ENCODE measurements around the gene COL4A6. TPM values are rescaled to one million over a fixed set of nuclear protein-coding genes. Genes with fewer than 3 reads are reported as not detected.

The COL4A6 gene
- total RNA-seq, 1 donor from 2014 or later: not detected

DNA sequence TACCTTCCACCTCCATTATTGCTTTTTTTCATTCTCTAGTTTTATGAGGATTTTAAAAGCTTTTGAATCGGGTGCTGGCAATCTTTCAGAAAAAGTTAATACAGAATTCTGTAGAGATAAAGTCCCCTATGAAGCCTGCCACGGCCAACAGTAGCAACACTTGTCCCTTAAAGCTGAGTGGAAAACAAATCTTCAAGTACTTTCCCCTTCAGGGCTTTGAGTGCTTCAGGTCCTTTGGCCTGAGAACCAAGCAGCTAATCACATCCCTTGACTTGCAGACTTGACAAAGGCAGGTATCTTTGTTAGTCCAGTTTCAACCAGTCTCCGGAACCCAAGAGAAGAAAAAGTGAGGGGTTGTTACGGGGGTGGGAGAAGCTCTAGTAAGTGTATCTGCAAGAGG is 202.2 kb downstream of the COL4A6 start:
- no peak for DNase-seq (ENCODE audit: low spot score)
- Mint-ChIP-seq H3K27me3 (ENCODE audit: insufficient read depth) (peaks cover 2% of the 10 kb centered on the region), H3K4me1 (ENCODE audit: low read depth) (no peaks in the 10 kb centered on the region)

DNA sequence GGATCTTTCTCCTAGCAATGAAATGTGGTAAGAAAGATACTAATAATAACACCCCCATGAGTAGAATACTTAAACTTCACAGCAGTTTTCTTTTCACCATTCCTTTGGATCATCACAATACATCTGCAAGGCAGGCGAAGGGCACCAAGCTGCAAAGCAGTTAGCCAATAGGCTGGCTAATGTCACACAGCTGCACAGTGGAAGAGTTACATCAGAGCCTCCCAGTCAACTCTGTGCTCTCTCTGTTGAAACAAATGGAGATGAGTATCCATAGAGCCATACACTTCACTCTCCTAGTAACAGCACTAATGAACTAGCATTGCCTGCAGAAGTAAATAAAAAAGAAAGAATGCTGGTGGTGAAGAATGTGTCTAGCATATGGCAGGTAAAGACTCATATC is 207.6 kb downstream of the COL4A6 start:
- Mint-ChIP-seq H3K4me1 (ENCODE audit: low read depth) (no peaks in the 10 kb centered on the region), H3K27me3 (ENCODE audit: insufficient read depth) (peaks cover 6% of the 10 kb centered on the region), H3K36me3 (ENCODE audit: low read depth) (no peaks in the 10 kb centered on the region), H3K27ac (no peak overlapping the region), H3K9me3 (no peaks in the 10 kb centered on the region), H3K4me3 (no peak overlapping the region)
- no peak for DNase-seq (ENCODE audit: low spot score)
- intact Hi-C loops (cut with micrococcal nuclease): no loop called here

More for the DNA sequence above, 202.2 kb downstream of the COL4A6 start:
- Mint-ChIP-seq H3K4me3 (no peak overlapping the region), H3K9me3 (no peaks in the 10 kb centered on the region), H3K27ac (no peak overlapping the region), H3K36me3 (ENCODE audit: low read depth) (no peaks in the 10 kb centered on the region)
- intact Hi-C loops (cut with micrococcal nuclease): no loop called here

DNA sequence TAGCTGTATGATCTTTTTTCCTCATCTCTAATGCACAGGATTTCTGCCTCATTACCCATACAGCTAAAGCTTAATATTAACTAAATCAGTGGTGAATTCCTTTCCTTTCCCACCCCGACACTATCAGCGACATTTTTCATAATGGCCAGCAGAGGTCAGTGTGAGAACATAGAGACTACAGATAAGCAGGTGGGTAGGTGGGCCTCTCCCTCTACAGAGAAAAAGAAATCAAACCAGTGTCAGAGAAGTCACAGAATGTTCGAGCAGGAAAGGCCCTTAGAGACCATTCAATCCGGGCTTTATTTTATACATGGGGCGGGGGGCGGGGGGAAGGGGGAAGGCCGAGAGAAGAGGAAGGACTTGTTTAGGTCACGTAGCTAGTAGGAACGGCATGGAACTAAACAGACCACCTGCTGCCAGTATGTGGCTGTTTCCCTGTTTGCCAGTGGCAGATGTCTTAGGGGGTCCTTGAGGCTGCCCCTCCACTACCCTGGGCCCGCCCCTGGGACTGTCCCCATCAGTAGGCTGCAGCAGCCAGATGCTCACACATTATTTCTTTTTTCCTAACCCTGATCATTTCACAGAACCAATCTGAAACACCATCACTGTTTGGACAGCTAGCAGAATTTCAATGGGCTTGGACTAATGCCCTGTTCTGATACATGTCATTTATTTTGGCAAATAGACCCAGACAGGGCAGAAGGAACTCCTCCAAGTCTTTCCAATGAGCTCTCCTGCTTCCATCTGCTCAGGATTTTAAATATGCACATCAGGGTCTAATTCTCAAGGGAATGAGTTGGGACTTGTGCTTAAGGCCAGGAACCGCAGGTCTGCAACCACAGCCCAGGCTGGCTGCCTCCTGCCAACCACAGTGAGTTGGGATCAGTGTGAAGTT is 213.2 kb downstream of the COL4A6 start:
- DNase-seq (ENCODE audit: low spot score): no peak
- no peaks in the 10 kb centered on the region for H3K4me1 Mint-ChIP-seq (ENCODE audit: low read depth)
- H3K36me3 Mint-ChIP-seq (ENCODE audit: low read depth): no peaks in the 10 kb centered on the region
- intact Hi-C loops (cut with micrococcal nuclease): no loop called here
- H3K9me3 Mint-ChIP-seq: no peaks in the 10 kb centered on the region
- H3K27me3 Mint-ChIP-seq (ENCODE audit: insufficient read depth): peaks cover 3% of the 10 kb centered on the region
- no peak overlapping the region for H3K4me3 Mint-ChIP-seq
- no peak overlapping the region for H3K27ac Mint-ChIP-seq

DNA sequence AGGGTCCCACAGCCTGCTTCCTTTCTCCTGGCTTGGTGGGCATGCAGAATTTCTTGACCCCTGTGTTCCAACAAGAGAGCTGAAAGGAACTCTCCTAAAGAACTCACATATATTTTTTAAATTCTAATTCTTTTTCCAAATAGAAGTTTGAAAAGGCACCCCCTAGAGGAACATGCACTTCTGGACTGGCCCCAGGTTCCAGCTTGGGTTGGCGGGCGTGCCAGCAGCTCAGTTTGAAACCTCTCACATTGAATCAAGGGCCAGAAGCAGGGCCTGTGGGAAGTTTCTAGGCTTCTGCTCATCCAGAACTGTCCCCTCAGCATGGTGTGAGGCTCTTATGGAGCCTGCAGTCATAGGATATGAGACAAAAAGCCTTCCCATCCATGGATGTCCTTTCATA is 214.0 kb downstream of the COL4A6 start:
- H3K4me3 Mint-ChIP-seq: no peak overlapping the region
- H3K27ac Mint-ChIP-seq: no peak overlapping the region
- no peak for DNase-seq (ENCODE audit: low spot score)
- intact Hi-C loops (cut with micrococcal nuclease): no loop called here
- H3K36me3 Mint-ChIP-seq (ENCODE audit: low read depth): no peaks in the 10 kb centered on the region
- no peaks in the 10 kb centered on the region for H3K4me1 Mint-ChIP-seq (ENCODE audit: low read depth)
- H3K9me3 Mint-ChIP-seq: no peaks in the 10 kb centered on the region
- H3K27me3 Mint-ChIP-seq (ENCODE audit: insufficient read depth): peaks cover 1% of the 10 kb centered on the region

DNA sequence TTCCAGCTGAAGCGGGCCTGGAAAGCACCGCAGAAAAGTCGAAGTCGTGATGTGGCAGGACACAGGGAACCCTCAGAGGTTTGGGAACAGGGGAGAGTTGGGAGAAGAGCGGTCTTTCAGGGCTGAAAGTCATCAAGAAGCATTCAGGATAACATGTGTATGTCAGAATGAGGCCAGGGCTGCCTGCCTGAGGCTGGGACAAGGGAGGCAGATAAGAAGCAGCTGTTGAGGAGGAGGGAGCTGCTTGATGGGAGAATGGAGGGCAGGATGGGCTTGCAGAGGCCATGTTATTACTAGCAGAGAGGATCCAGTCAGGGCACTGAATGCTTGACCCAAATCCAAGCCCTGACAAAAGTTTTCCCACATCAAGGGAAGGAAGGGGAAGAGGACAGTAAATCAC is 214.6 kb downstream of the COL4A6 start:
- Mint-ChIP-seq H3K36me3 (ENCODE audit: low read depth) (no peaks in the 10 kb centered on the region), H3K4me1 (ENCODE audit: low read depth) (no peaks in the 10 kb centered on the region), H3K27ac (no peak overlapping the region), H3K9me3 (no peaks in the 10 kb centered on the region), H3K27me3 (ENCODE audit: insufficient read depth) (no peaks in the 10 kb centered on the region), H3K4me3 (no peak overlapping the region)
- no peak for DNase-seq (ENCODE audit: low spot score)
- intact Hi-C loops (cut with micrococcal nuclease): no loop called here

DNA sequence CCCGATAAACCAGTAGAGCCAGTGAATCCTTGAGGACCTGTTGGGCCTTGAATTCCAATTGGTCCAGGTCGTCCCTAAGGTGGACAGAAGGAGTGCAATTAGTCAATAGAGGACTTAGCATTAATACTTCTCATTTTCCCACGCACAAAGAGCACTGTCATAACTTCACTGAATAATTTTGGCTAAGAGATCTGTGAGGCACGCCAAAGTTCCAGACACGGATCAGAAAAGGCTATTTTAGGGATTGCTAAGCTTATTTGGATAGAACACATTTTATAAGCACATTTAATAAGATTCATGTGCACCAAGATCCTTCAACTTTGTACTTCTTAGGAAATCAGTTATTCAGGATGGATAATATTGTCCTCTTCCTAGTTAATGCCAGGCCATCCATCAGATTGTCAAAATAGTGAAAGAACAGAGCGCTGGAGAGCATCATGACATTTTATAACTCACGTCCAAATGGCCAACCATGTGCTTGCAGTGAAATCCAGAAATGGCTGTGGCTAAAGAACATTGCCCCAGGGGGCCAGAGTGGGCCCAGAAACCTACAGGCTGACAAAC is 216.8 kb downstream of the COL4A6 start:
- intact Hi-C loops (cut with micrococcal nuclease): no loop called here
- Mint-ChIP-seq H3K27ac (no peak overlapping the region), H3K36me3 (ENCODE audit: low read depth) (no peaks in the 10 kb centered on the region), H3K27me3 (ENCODE audit: insufficient read depth) (peaks cover 1% of the 10 kb centered on the region), H3K9me3 (no peaks in the 10 kb centered on the region), H3K4me3 (no peak overlapping the region), H3K4me1 (ENCODE audit: low read depth) (no peaks in the 10 kb centered on the region)
- no peak for DNase-seq (ENCODE audit: low spot score)

DNA sequence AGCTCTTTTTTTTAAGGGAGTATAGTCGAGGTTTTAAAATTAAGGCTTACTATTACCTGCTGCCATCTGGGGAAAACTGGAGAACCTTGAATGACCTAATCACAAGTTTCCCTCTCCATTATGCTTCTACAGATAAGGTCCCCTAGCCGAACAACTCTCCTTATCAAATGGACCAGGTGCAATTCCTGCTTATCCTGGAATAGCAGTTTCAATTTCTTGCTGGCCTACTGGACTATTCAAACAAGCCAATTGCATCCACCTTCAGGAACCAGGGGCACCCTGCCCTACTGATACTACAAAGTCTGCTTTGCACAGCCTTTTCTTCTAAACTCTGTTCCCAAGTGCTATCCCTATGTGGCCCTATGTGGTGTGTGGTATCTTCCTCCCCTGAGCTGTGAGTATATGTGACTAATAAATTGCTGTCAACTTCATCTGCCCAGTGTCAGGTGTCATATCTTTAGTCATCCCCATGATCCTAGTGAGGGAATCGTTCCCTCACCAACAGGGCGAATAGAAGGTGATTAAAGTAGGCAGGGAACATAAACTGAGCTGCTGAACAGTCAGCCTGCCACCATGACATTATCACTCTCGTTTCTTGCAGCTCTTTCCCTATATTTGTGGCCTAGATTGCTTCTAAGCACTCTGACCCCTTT is 218.1 kb downstream of the COL4A6 start:
- Mint-ChIP-seq H3K4me3 (no peak overlapping the region), H3K9me3 (no peaks in the 10 kb centered on the region), H3K36me3 (ENCODE audit: low read depth) (no peaks in the 10 kb centered on the region), H3K4me1 (ENCODE audit: low read depth) (no peaks in the 10 kb centered on the region), H3K27ac (no peak overlapping the region), H3K27me3 (ENCODE audit: insufficient read depth) (peaks cover 1% of the 10 kb centered on the region)
- intact Hi-C loops (cut with micrococcal nuclease): no loop called here
- DNase-seq (ENCODE audit: low spot score): no peak

DNA sequence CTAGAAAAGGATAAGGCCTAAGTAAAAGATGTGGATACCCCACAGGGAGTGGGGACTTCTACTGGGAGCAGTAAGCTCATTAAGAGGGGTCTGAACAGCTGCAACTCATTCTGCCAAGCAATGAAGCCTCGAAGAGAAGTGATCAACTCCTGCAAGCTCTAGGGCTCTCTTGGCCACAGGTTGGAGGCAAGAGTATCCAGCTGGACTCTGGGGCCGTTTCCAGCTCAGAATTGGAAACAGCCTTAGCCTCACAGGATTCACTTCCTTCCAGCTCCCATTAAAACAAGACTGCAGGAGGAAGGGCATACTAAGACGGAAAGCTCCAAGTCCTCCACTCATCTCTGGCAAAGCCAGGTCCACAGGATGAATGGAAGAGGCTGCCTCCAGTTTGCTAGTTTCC is 220.3 kb downstream of the COL4A6 start:
- no peak overlapping the region for H3K4me3 Mint-ChIP-seq
- H3K9me3 Mint-ChIP-seq: no peaks in the 10 kb centered on the region
- intact Hi-C loops (cut with micrococcal nuclease): no loop called here
- no peaks in the 10 kb centered on the region for H3K36me3 Mint-ChIP-seq (ENCODE audit: low read depth)
- no peak for DNase-seq (ENCODE audit: low spot score)
- H3K27ac Mint-ChIP-seq: no peak overlapping the region
- no peaks in the 10 kb centered on the region for H3K4me1 Mint-ChIP-seq (ENCODE audit: low read depth)
- H3K27me3 Mint-ChIP-seq (ENCODE audit: insufficient read depth): peaks cover 1% of the 10 kb centered on the region

DNA sequence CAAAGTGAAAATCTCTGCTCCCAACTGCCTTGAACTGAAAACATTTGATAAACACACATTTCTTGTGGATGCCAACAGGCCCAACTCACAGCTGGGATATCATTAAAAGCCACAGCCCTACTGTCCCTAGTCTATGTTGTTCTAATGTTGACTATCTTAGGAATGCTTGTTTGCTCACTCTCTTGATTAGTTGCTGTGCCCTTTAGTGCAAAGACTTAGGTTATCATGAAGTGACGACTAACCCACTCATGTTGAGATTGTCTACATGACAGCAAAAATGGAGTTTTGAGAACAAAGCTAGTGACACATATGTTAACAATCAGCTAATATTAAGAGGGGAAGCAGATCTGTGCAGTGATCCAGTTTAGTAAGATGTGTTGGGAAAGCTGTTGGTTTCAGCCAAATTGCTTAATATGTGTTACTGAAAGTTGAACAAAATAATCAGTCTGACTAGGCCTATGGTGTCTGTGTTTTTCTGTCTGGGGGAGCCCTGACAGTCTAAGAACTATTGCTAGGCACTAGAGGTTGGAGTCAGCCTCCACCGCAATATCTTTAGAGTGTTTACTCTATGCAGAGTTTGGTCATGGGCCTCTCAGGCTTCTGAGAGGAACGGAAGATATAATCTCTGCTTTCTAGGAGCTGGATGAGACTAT is 221.2 kb downstream of the COL4A6 start:
- Mint-ChIP-seq H3K27me3 (ENCODE audit: insufficient read depth) (peaks cover 1% of the 10 kb centered on the region), H3K27ac (no peak overlapping the region), H3K4me1 (ENCODE audit: low read depth) (no peaks in the 10 kb centered on the region), H3K9me3 (no peaks in the 10 kb centered on the region), H3K36me3 (ENCODE audit: low read depth) (no peaks in the 10 kb centered on the region), H3K4me3 (no peak overlapping the region)
- DNase-seq (ENCODE audit: low spot score): no peak
- intact Hi-C loops (cut with micrococcal nuclease): no loop called here

DNA sequence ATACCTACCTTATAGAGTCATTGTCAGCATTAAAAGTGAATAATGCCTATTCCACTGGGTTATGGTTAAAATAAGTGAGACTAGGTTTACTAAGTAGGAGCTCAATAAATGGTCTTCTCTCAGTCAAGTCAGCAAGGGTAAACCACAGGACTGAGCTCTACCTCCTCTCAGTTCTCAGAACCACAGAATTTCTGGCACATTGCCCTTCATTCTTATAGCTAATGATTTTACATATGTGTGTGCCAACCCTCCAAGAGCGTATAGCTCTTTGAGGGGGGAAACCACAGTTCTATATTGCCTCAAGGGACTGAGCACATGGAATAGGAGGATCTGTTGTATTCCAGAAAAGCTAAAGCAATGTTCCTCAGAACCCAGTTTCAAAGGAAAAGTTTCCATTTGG is 221.8 kb downstream of the COL4A6 start:
- H3K9me3 Mint-ChIP-seq: no peaks in the 10 kb centered on the region
- no peak overlapping the region for H3K27ac Mint-ChIP-seq
- H3K4me3 Mint-ChIP-seq: no peak overlapping the region
- no peak for DNase-seq (ENCODE audit: low spot score)
- intact Hi-C loops (cut with micrococcal nuclease): no loop called here
- peaks cover 1% of the 10 kb centered on the region for H3K27me3 Mint-ChIP-seq (ENCODE audit: insufficient read depth)
- H3K4me1 Mint-ChIP-seq (ENCODE audit: low read depth): no peaks in the 10 kb centered on the region
- H3K36me3 Mint-ChIP-seq (ENCODE audit: low read depth): no peaks in the 10 kb centered on the region

DNA sequence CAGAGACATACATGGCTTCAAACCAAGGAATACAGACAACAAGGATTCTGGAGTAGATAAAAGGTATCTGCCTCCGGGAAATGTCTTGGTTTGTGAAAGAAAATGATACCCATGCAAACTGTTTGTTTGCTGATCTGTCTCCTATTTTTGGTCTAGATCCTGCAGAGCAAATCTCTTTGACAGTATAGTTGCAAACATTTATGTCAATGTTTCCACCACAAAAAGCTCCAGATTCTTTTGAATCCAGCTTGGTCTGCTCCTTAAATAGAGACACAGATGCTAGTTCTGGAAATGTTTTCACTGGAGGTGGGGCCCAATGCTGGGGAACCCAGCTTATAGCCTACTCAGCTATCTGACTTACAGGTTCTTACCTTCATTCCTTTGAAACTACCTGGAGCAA is 226.9 kb downstream of the COL4A6 start:
- no peaks in the 10 kb centered on the region for H3K4me1 Mint-ChIP-seq (ENCODE audit: low read depth)
- no peaks in the 10 kb centered on the region for H3K36me3 Mint-ChIP-seq (ENCODE audit: low read depth)
- no peaks in the 10 kb centered on the region for H3K27me3 Mint-ChIP-seq (ENCODE audit: insufficient read depth)
- H3K27ac Mint-ChIP-seq: no peak overlapping the region
- no peak overlapping the region for H3K4me3 Mint-ChIP-seq
- no peak for DNase-seq (ENCODE audit: low spot score)
- no peaks in the 10 kb centered on the region for H3K9me3 Mint-ChIP-seq
- intact Hi-C loops (cut with micrococcal nuclease): no loop called here

DNA sequence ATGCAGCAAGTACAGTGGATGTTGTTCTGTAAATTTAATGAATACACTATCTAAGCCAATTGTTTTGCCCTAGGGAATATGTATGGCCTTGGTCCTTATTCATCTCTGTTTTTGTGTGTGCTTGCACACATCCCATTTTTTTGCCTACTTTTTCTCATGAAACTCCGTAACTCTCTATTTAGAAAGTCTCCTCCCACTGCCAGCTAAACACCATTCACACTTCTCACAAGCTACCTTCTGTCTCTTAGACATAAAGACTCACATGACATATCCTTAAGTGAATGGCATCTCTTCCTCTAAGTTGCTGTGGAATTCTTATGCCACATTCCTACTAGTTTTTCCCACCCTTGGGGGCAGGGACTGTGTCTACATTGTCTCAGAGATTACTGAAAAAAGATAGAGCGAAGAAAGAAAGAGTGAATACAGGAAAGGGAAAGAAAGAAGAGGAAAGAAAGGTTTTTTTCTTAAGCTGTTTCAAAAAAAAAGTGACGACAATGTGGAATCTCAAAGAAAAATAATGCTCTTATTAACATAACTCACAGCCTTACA is 229.1 kb downstream of the COL4A6 start:
- no peak for DNase-seq (ENCODE audit: low spot score)
- Mint-ChIP-seq H3K36me3 (ENCODE audit: low read depth) (no peaks in the 10 kb centered on the region), H3K4me3 (no peak overlapping the region), H3K27me3 (ENCODE audit: insufficient read depth) (peaks cover 2% of the 10 kb centered on the region), H3K27ac (no peak overlapping the region), H3K4me1 (ENCODE audit: low read depth) (no peaks in the 10 kb centered on the region), H3K9me3 (no peaks in the 10 kb centered on the region)
- intact Hi-C loops (cut with micrococcal nuclease): no loop called here

DNA sequence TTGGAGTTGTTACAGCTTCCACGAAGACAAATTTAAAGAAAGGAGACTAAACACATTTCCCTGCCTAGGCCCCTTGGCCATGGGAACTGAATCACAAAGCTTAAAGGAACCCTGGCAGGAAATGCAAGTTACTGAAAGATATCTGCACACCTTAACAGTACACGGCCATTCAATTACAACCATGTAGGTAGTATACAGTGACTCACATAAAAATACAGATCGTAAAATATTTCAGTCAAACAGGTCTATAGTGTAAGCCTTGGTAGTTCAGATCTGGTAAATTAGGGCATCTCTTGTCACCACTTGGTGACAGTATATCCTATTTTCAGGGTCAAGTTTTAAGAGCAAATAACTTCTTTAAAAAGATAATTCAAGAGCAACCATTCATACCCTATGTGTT is 234.7 kb downstream of the COL4A6 start:
- no peaks in the 10 kb centered on the region for H3K4me1 Mint-ChIP-seq (ENCODE audit: low read depth)
- no peak overlapping the region for H3K27ac Mint-ChIP-seq
- H3K36me3 Mint-ChIP-seq (ENCODE audit: low read depth): no peaks in the 10 kb centered on the region
- peaks cover 3% of the 10 kb centered on the region for H3K27me3 Mint-ChIP-seq (ENCODE audit: insufficient read depth)
- H3K4me3 Mint-ChIP-seq: no peak overlapping the region
- DNase-seq (ENCODE audit: low spot score): no peak
- intact Hi-C loops (cut with micrococcal nuclease): no loop called here
- no peaks in the 10 kb centered on the region for H3K9me3 Mint-ChIP-seq

Measured in activated T-helper 1 cell treated with anti-CD3 and anti-CD28 coated beads, Interleukin-12 subunit alpha, Interleukin-12 subunit beta, Interleukin-2, Interleukin-4 antibody, amounts not matched to agents 30 ng/mL and 10 ng/mL and 1 ng/mL, durations not matched to agents 14 hours and 24 hours and 36 hours (primary cell).